HepG2 (cell line): ENCODE measurements around the gene CNOT6. TPM values are rescaled to one million over a fixed set of nuclear protein-coding genes. Genes with fewer than 3 reads are reported as not detected.

ENCODE experiments used
- ARID3A ChIP-seq: IDR thresholded peaks from 2 replicates; pipeline ENCODE4 v1.6.1; 2012; ENCODE audit warnings: low read depth, low read length, improper control_type of control experiment
- ATAD3A ChIP-seq: sonication (generic); formaldehyde crosslinking; IDR thresholded peaks from 2 replicates; pipeline ENCODE4 v1.4.0; 2020; ENCODE audit warnings: missing genetic modification reagents
- CTCF ChIP-seq: sonication (generic); formaldehyde crosslinking; IDR thresholded peaks from 2 replicates; pipeline ENCODE4 v1.5.0; 2020; ENCODE audit warnings: mild to moderate bottlenecking, missing genetic modification reagents, moderate library complexity
- FUBP1 ChIP-seq: sonication (generic); formaldehyde crosslinking; IDR thresholded peaks from 2 replicates; pipeline ENCODE4 v1.5.1; 2020; ENCODE audit warnings: missing genetic modification reagents, mild to moderate bottlenecking, borderline replicate concordance
- HES4 ChIP-seq: sonication (generic); formaldehyde crosslinking; IDR thresholded peaks from 2 replicates; pipeline ENCODE4 v1.9.0; 2021; ENCODE audit warnings: mild to moderate bottlenecking, missing genetic modification reagents, borderline replicate concordance
- MATR3 ChIP-seq: sonication (generic); formaldehyde crosslinking; IDR thresholded peaks from 2 replicates; pipeline ENCODE4 v1.4.0; 2020; ENCODE audit warnings: missing genetic modification reagents
- NFAT5 ChIP-seq: sonication (generic); formaldehyde crosslinking; IDR thresholded peaks from 2 replicates; pipeline ENCODE4 v1.4.0; 2020; ENCODE audit warnings: missing genetic modification reagents
- SMC3 ChIP-seq: IDR thresholded peaks from 2 replicates; pipeline ENCODE4 v1.6.1; 2011; ENCODE audit warnings: low read length, improper control_type of control experiment
- SOX13 ChIP-seq, 3 experiments: fragments of 450-650 bp in 1 of 3; sonication (generic) in 1 of 3; formaldehyde crosslinking in 1 of 3; IDR thresholded peaks in 2 of 3; conservative IDR thresholded peaks in 1 of 3; 2 replicates each; pipeline versions ENCODE4 v1.5.0 to v1.6.1; 2016 to 2020; ENCODE audit warnings: antibody characterized with exemption in 1 of 3, mild to moderate bottlenecking in 1 of 3, missing compliant biosample characterization in 1 of 3, missing genetic modification reagents in 1 of 3, moderate library complexity in 1 of 3
- TEF ChIP-seq: sonication (generic); formaldehyde crosslinking; IDR thresholded peaks from 2 replicates; pipeline ENCODE4 v1.5.0; 2020; ENCODE audit warnings: missing genetic modification reagents
- ZFY ChIP-seq: sonication (generic); formaldehyde crosslinking; IDR thresholded peaks from 2 replicates; pipeline ENCODE4 v1.4.0; 2020; ENCODE audit warnings: missing genetic modification reagents
- ZNF710 ChIP-seq: sonication (generic); formaldehyde crosslinking; IDR thresholded peaks from 2 replicates; pipeline ENCODE4 v1.5.0; 2020; ENCODE audit warnings: mild to moderate bottlenecking, missing genetic modification reagents, borderline replicate concordance
- ZNF766 ChIP-seq: sonication (generic); formaldehyde crosslinking; IDR thresholded peaks from 2 replicates; pipeline ENCODE4 v1.5.0; 2020; ENCODE audit warnings: missing genetic modification reagents, borderline replicate concordance
- polyA plus RNA-seq, 8 experiments: library from polyadenylated mRNA; depleted of rRNA in 3 of 8; stranded (reverse) in 7 of 8; unstranded in 1 of 8; fragments of >200 nt; fragmentation: Illumina TruSeq in 4 of 8; extraction: Trizol in 4 of 8; gene quantifications; 2 replicates each; pipeline versions ENCODE4 v1.2.1 to v1.2.3, GENCODE V29; 2011 to 2016; ENCODE audit warnings: low read depth in 4 of 8, missing spikeins in 1 of 8, mixed read lengths in 1 of 8; ENCODE audit not compliant: insufficient read depth in 1 of 8
- total RNA-seq, 5 experiments: library from RNA; depleted of rRNA; stranded (reverse); fragments of >200 nt; fragmentation: Illumina TruSeq; extraction: Trizol; gene quantifications; 2 replicates each; pipeline ENCODE4 v1.2.3, GENCODE V29; 2016; ENCODE audit warnings: low read depth in 1 of 5

The CNOT6 gene
- total and polyA plus RNA-seq, 2 of the 13 experiments (the other 11 are each of a cell fraction or from before 2014, with no cell fraction given): 8.8 to 9.1 TPM

GRCh38 chr5:180605554-180606214 lies 111.5 kb downstream of the CNOT6 start (continued):
- TF ChIP-seq NFAT5 (CRISPR knock-in tag) (no peak), ARID3A (no peak), ZNF710 (CRISPR knock-in tag) (no peak), HES4 (CRISPR knock-in tag) (no peak), ZNF766 (no peak), MATR3 (no peak), SOX13 (IDR thresholded peaks at IDR 0.05) (no peak), SOX13 (CRISPR knock-in tag; conservative IDR thresholded peaks at IDR 0.05 in 1 of 2, IDR thresholded peaks at IDR 0.05 in 1 of 2) (no peak), ZFY (CRISPR knock-in tag) (no peak), CTCF (CRISPR knock-in tag) (peak; percentile 75), ATAD3A (CRISPR knock-in tag) (no peak), SMC3 (peak; percentile 58), FUBP1 (CRISPR knock-in tag) (no peak), TEF (CRISPR knock-in tag) (no peak)
- TF ChIP-seq, all 625 proteins: peak for 6
